Astrocyte (in vitro differentiated cells and primary cell): ENCODE results near the gene UBE2G2. TPM values are rescaled to one million over a fixed set of nuclear protein-coding genes. Genes with fewer than 3 reads are reported as not detected.

ENCODE experiments used
- DNase-seq: peaks from one replicate; pipeline ENCODE4 v3.0.0-alpha.2; 2010; ENCODE audit warnings: low read depth
- FAIRE-seq: peaks from 2 replicates; lab custom pipeline; 2011; peaks lifted over from hg19 to GRCh38; lab: Jason Lieb, UNC
- H2AFZ ChIP-seq: 2 replicates; pipeline ENCODE4 v1.6.0; 2012; ENCODE audit warnings: low read depth, low read length, inconsistent platforms
- H3K27ac ChIP-seq: 2 replicates; pipeline ENCODE4 v1.5.1; 2011; ENCODE audit warnings: low read depth, low read length, inconsistent platforms
- H3K27me3 ChIP-seq: 2 replicates; pipeline ENCODE4 v1.6.0; 2011; ENCODE audit warnings: low read length, inconsistent platforms; ENCODE audit not compliant: insufficient read depth
- H3K36me3 ChIP-seq: 2 replicates; pipeline ENCODE4 v1.5.1; 2011; ENCODE audit warnings: low read length, inconsistent platforms; ENCODE audit not compliant: insufficient read depth
- H3K4me1 ChIP-seq: 2 replicates; pipeline ENCODE4 v1.5.1; 2011; ENCODE audit warnings: low read length, inconsistent platforms; ENCODE audit not compliant: insufficient read depth
- H3K4me2 ChIP-seq: 2 replicates; pipeline ENCODE4 v1.6.0; 2012; ENCODE audit warnings: low read length, inconsistent platforms
- H3K4me3 ChIP-seq: 2 replicates; pipeline ENCODE4 v1.5.1; 2011; ENCODE audit warnings: low read depth, mild to moderate bottlenecking, low read length, inconsistent platforms; ENCODE audit not compliant: insufficient read depth
- H3K79me2 ChIP-seq: 2 replicates; pipeline ENCODE4 v1.6.0; 2012; ENCODE audit warnings: mild to moderate bottlenecking, low read length, inconsistent platforms; ENCODE audit not compliant: insufficient read depth
- H3K9ac ChIP-seq: 2 replicates; pipeline ENCODE4 v1.6.0; 2012; ENCODE audit warnings: mild to moderate bottlenecking, low read length, inconsistent platforms
- H3K9me3 ChIP-seq: 2 replicates; pipeline ENCODE4 v1.5.1; 2012; ENCODE audit warnings: low read depth, mild to moderate bottlenecking, low read length, inconsistent platforms; ENCODE audit not compliant: insufficient read depth
- H4K20me1 ChIP-seq: 2 replicates; pipeline ENCODE4 v1.6.0; 2012; ENCODE audit warnings: low read length, inconsistent platforms; ENCODE audit not compliant: insufficient read depth
- H3K27ac Mint-ChIP-seq: one replicate; pipeline ENCODE4 v1.8.0; 2021; ENCODE audit warnings: mild to moderate bottlenecking, mixed read lengths; ENCODE audit not compliant: unreplicated experiment
- H3K27me3 Mint-ChIP-seq: one replicate; pipeline ENCODE4 v1.8.0; 2021; ENCODE audit warnings: low read depth, mixed read lengths; ENCODE audit not compliant: unreplicated experiment
- H3K36me3 Mint-ChIP-seq: one replicate; pipeline ENCODE4 v1.8.0; 2021; ENCODE audit warnings: low read depth, mixed read lengths; ENCODE audit not compliant: unreplicated experiment
- H3K4me1 Mint-ChIP-seq: one replicate; pipeline ENCODE4 v1.8.0; 2021; ENCODE audit warnings: low read depth, mixed read lengths; ENCODE audit not compliant: unreplicated experiment
- H3K4me3 Mint-ChIP-seq: one replicate; pipeline ENCODE4 v1.8.0; 2021; ENCODE audit warnings: mild to moderate bottlenecking, moderate library complexity, mixed read lengths; ENCODE audit not compliant: unreplicated experiment
- H3K9me3 Mint-ChIP-seq: one replicate; pipeline ENCODE4 v1.8.0; 2021; ENCODE audit warnings: mild to moderate bottlenecking, mixed read lengths; ENCODE audit not compliant: unreplicated experiment
- CTCF ChIP-seq: IDR thresholded peaks from 2 replicates; pipeline ENCODE4 v1.5.1; 2011; ENCODE audit warnings: low read depth, mild to moderate bottlenecking, inconsistent platforms, low read length, moderate library complexity; ENCODE audit not compliant: insufficient read depth
- EZH2 ChIP-seq: IDR thresholded peaks from 2 replicates; pipeline ENCODE4 v1.6.1; 2012; ENCODE audit warnings: mild to moderate bottlenecking, low read length, inconsistent platforms; ENCODE audit not compliant: insufficient read depth
- total RNA-seq: library from RNA; stranded (reverse); gene quantifications from 2 replicates; pipeline ENCODE4 v1.2.1, GENCODE V29; 2021

UBE2G2 gene
- total RNA-seq, 1 donor from 2014 or later, result 74.5 TPM

DNA sequence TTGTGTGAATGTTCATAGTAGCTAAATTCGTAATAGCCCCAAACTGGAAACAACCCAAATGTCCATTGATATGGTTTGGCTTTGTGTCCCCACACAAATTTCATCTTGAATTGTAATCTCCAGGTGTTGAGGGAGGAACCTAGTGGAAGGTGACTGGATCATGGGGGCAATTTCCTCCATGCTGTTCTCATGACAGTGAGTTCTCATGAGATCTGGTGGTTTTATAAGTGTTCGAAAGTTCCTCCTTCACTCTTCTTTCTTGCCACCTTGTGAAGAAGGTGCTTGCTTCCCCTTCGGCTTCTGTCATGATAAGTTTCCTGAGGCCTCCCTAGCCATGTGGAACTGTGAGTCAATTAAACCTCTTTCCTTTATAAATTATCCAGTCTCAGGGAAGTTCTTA lies 11.3 kb downstream of the UBE2G2 start:
- Histone ChIP-seq H3K4me3 (no peak overlapping the region), H3K4me1 (no peaks in the 10 kb centered on the region), H3K9me3 (no peaks in the 10 kb centered on the region), H3K4me2 (no peak overlapping the region), H3K36me3 (peaks cover 6% of the 10 kb centered on the region), H3K9ac (no peak overlapping the region), H3K27me3 (no peaks in the 10 kb centered on the region), H3K27ac (no peak overlapping the region), H4K20me1 (peaks cover 79% of the 10 kb centered on the region), H2AFZ (no peak overlapping the region), H3K79me2 (peaks cover 92% of the 10 kb centered on the region)
- no peaks in the 10 kb centered on the region for H3K9me3 Mint-ChIP-seq
- no peak for TF ChIP-seq EZH2
- no peak for TF ChIP-seq CTCF
- no peaks in the 10 kb centered on the region for H3K27me3 Mint-ChIP-seq
- FAIRE-seq, result no peak
- no peak for DNase-seq
- no peak overlapping the region for H3K4me3 Mint-ChIP-seq
- peaks cover 4% of the 10 kb centered on the region for H3K4me1 Mint-ChIP-seq
- peaks cover 17% of the 10 kb centered on the region for H3K36me3 Mint-ChIP-seq
- no peak overlapping the region for H3K27ac Mint-ChIP-seq

DNA sequence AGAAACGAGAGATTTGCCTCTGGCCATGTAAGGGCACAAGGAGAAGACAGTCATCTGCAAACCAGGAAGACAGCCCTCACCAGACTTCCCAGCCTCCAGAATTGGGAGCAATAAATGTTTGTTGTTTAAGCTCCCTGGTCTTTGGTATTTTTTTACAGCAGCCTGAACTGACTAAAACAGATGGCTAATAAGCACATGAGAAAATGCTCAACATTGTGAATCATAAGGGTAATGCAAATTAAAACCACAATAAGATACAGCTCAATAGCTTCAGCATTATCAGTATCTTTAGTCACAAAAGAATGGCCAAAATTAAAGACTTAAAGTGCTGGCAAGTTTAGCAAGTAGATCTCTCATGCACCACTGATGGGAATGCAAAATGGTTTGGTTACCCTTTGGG lies 11.7 kb downstream of the UBE2G2 start:
- Histone ChIP-seq H4K20me1 (peaks cover 81% of the 10 kb centered on the region), H3K36me3 (peaks cover 6% of the 10 kb centered on the region), H3K4me3 (no peak overlapping the region), H3K27me3 (no peaks in the 10 kb centered on the region), H3K27ac (no peak overlapping the region), H2AFZ (no peak overlapping the region), H3K9me3 (no peaks in the 10 kb centered on the region), H3K4me1 (no peaks in the 10 kb centered on the region), H3K9ac (no peak overlapping the region), H3K4me2 (peak overlapping the region; percentile 7), H3K79me2 (peaks cover 92% of the 10 kb centered on the region)
- FAIRE-seq, result no peak
- Mint-ChIP-seq H3K9me3 (no peaks in the 10 kb centered on the region), H3K27me3 (no peaks in the 10 kb centered on the region), H3K36me3 (peaks cover 22% of the 10 kb centered on the region), H3K4me3 (no peak overlapping the region), H3K4me1 (peaks cover 4% of the 10 kb centered on the region), H3K27ac (no peak overlapping the region)
- no peak for TF ChIP-seq EZH2
- no peak for TF ChIP-seq CTCF
- DNase-seq, result peak; percentile 80

GRCh38 chr21:44785620-44786335 lies 15.8 kb downstream of the UBE2G2 start:
- H3K79me2 ChIP-seq, result peaks cover 89% of the 10 kb centered on the region
- DNase-seq (peak; percentile 70), FAIRE-seq (no peak)
- no peak overlapping the region for H3K4me2 ChIP-seq
- no peaks in the 10 kb centered on the region for H3K4me1 ChIP-seq
- Mint-ChIP-seq H3K4me1 (no peaks in the 10 kb centered on the region), H3K4me3 (no peak overlapping the region), H3K9me3 (no peaks in the 10 kb centered on the region), H3K36me3 (peaks cover 18% of the 10 kb centered on the region), H3K27me3 (no peaks in the 10 kb centered on the region), H3K27ac (no peak overlapping the region)
- TF ChIP-seq EZH2, result no peak
- TF ChIP-seq CTCF, result no peak
- H3K9me3 ChIP-seq, result no peaks in the 10 kb centered on the region
- no peak overlapping the region for H3K27ac ChIP-seq
- H4K20me1 ChIP-seq, result peaks cover 78% of the 10 kb centered on the region
- no peak overlapping the region for H2AFZ ChIP-seq
- H3K36me3 ChIP-seq, result peaks cover 6% of the 10 kb centered on the region
- H3K4me3 ChIP-seq, result no peak overlapping the region
- H3K27me3 ChIP-seq, result no peaks in the 10 kb centered on the region
- H3K9ac ChIP-seq, result no peak overlapping the region
